Peyer's patch (tissue), 4 donors: ENCODE measurements around the gene MPP4.

Source experiments
- POLR2A ChIP-seq, 2 donors: fragments of 450-650 bp; IDR thresholded peaks; one replicate each; pipeline ENCODE4 v1.5.1; 2017; ENCODE audit warnings: antibody characterized with exemption in 2 of 2, mild to moderate bottlenecking in 2 of 2, moderate library complexity in 2 of 2
- TF ChIP-seq, protein P1 (sequence below), 6 experiments: fragments of 450-650 bp in 4 of 6; fragments of 200-600 bp in 2 of 6; sonication (generic) in 1 of 6; IDR thresholded peaks; one replicate each; pipeline ENCODE4 v1.5.1; 2017 to 2019; ENCODE audit warnings: antibody characterized with exemption in 6 of 6, mild to moderate bottlenecking in 3 of 6, moderate library complexity in 1 of 6

- TF ChIP-seq, protein P1, sequence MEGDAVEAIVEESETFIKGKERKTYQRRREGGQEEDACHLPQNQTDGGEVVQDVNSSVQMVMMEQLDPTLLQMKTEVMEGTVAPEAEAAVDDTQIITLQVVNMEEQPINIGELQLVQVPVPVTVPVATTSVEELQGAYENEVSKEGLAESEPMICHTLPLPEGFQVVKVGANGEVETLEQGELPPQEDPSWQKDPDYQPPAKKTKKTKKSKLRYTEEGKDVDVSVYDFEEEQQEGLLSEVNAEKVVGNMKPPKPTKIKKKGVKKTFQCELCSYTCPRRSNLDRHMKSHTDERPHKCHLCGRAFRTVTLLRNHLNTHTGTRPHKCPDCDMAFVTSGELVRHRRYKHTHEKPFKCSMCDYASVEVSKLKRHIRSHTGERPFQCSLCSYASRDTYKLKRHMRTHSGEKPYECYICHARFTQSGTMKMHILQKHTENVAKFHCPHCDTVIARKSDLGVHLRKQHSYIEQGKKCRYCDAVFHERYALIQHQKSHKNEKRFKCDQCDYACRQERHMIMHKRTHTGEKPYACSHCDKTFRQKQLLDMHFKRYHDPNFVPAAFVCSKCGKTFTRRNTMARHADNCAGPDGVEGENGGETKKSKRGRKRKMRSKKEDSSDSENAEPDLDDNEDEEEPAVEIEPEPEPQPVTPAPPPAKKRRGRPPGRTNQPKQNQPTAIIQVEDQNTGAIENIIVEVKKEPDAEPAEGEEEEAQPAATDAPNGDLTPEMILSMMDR (IDR thresholded peaks at IDR 0.05): no peak
- TF ChIP-seq POLR2A (IDR thresholded peaks at IDR 0.05): no peak
These were observed 56.3 kb downstream of the MPP4 start for GRCh38 chr2:201642086-201642578.
